Right hindlimb (tissue), 1 donor: ENCODE results near the gene PSEN1.

Source experiments
- DNase-seq: peaks from one replicate; pipeline ENCODE4 v3.0.0-alpha.2; 2018

Gene PSEN1

GRCh38 chr14:73221945-73222344 is 85.6 kb downstream of the PSEN1 start:
- DNase-seq: no peak

- DNase-seq: no peak
These were observed 86.7 kb downstream of the PSEN1 start for GRCh38 chr14:73223049-73223448.

GRCh38 chr14:73225496-73225895 is 89.2 kb downstream of the PSEN1 start:
- no peak for DNase-seq

- peak; percentile 89 for DNase-seq
These were observed 91.8 kb downstream of the PSEN1 start for GRCh38 chr14:73227812-73228781.

GRCh38 chr14:73230051-73230450 is 93.7 kb downstream of the PSEN1 start:
- DNase-seq: no peak

GRCh38 chr14:73231981-73232851 is 95.9 kb downstream of the PSEN1 start:
- DNase-seq: no peak

- no peak for DNase-seq
These were observed 96.7 kb downstream of the PSEN1 start for GRCh38 chr14:73232984-73233383.

GRCh38 chr14:73233564-73233963 is 97.3 kb downstream of the PSEN1 start:
- DNase-seq: no peak

- no peak for DNase-seq
These were observed 97.7 kb downstream of the PSEN1 start for GRCh38 chr14:73234029-73234428.

- no peak for DNase-seq
These were observed 98.5 kb downstream of the PSEN1 start for GRCh38 chr14:73234586-73235394.

GRCh38 chr14:73235531-73236155 is 99.3 kb downstream of the PSEN1 start:
- DNase-seq: no peak

- DNase-seq: no peak
These were observed 99.8 kb downstream of the PSEN1 start for GRCh38 chr14:73236157-73236556.

- no peak for DNase-seq
These were observed 100.5 kb downstream of the PSEN1 start for GRCh38 chr14:73236752-73237218.

GRCh38 chr14:73237219-73237785 is 101.0 kb downstream of the PSEN1 start, which contains the start of gene PAPLN:
PAPLN (plus strand) TSS chr14:73237506; CDS start chr14:73239779, 2,273 bp downstream.
- DNase-seq: no peak

GRCh38 chr14:73237786-73238423 is 101.6 kb downstream of the PSEN1 start:
- no peak for DNase-seq

GRCh38 chr14:73238424-73238852 is 102.1 kb downstream of the PSEN1 start:
- no peak for DNase-seq

GRCh38 chr14:73238941-73239340 is 102.6 kb downstream of the PSEN1 start:
- no peak for DNase-seq

GRCh38 chr14:73239393-73240241 is 103.3 kb downstream of the PSEN1 start:
- no peak for DNase-seq

- DNase-seq: no peak
These were observed 104.6 kb downstream of the PSEN1 start for GRCh38 chr14:73240816-73241480.
